Stimulated activated CD8-positive, alpha-beta memory T cell treated with anti-CD3 and anti-CD28 coated beads, Interleukin-7, amount 100 ng/mL, for 24 hours (primary cell): ENCODE measurements around the gene SPON2.

Experiments used
- DNase-seq: peaks from one replicate; pipeline ENCODE4 v3.0.0-alpha.2; 2020; ENCODE audit warnings: low read depth

The SPON2 gene

GRCh38 chr4:1195109-1195671, 22.8 kb upstream of the SPON2 start:
- no peak for DNase-seq

- no peak for DNase-seq
Measured at GRCh38 chr4:1194010-1194900, 21.9 kb upstream of the SPON2 start.

GRCh38 chr4:1193206-1194009, 21.0 kb upstream of the SPON2 start:
- DNase-seq = no peak

- DNase-seq = no peak
Measured at GRCh38 chr4:1192493-1193205, 20.3 kb upstream of the SPON2 start.

GRCh38 chr4:1192091-1192492, 19.7 kb upstream of the SPON2 start:
- DNase-seq = no peak

- DNase-seq = no peak
Measured at GRCh38 chr4:1191621-1192020, 19.2 kb upstream of the SPON2 start.

GRCh38 chr4:1187182-1187581, 14.8 kb upstream of the SPON2 start:
- no peak for DNase-seq

GRCh38 chr4:1183985-1184773, 11.8 kb upstream of the SPON2 start:
- no peak for DNase-seq

- no peak for DNase-seq
Measured at GRCh38 chr4:1182313-1182712, 9.9 kb upstream of the SPON2 start.

- DNase-seq = no peak
Measured at GRCh38 chr4:1180663-1181062, 8.3 kb upstream of the SPON2 start.

- no peak for DNase-seq
Measured at GRCh38 chr4:1179976-1180375, 7.6 kb upstream of the SPON2 start.

GRCh38 chr4:1179089-1179441, 6.7 kb upstream of the SPON2 start:
- DNase-seq = no peak

- no peak for DNase-seq
Measured at GRCh38 chr4:1178300-1179088, 6.1 kb upstream of the SPON2 start.

GRCh38 chr4:1177274-1178141, 5.1 kb upstream of the SPON2 start:
- DNase-seq = no peak

- no peak for DNase-seq
Measured at GRCh38 chr4:1176398-1177273, 4.3 kb upstream of the SPON2 start.

GRCh38 chr4:1175635-1176229, 3.3 kb upstream of the SPON2 start:
- DNase-seq = no peak

- DNase-seq = no peak
Measured at GRCh38 chr4:1174941-1175634, 2.7 kb upstream of the SPON2 start.
